Measurements from ENCODE around the gene RUNX2.

Gene RUNX2

DNA sequence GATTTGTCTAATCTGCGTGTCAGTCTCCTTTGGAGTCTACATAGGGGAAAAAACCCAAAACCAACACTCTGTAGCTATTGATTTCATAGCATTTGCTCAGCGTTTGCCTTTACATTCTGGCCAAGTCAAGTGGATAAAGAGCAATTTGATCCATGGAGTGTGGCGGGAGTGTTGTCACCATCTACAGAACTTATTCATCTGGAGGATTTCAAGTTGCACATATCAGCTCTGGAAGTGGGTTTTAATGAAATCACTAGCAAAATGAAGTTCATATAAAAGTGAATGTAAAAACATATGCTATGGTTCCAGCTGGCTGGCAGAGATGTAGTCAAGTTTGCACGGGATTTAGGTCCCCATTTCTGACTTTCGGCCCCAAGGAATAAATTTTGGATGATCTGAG lies 269.3 kb downstream of the RUNX2 start:
- no peak for DNase-seq

DNA sequence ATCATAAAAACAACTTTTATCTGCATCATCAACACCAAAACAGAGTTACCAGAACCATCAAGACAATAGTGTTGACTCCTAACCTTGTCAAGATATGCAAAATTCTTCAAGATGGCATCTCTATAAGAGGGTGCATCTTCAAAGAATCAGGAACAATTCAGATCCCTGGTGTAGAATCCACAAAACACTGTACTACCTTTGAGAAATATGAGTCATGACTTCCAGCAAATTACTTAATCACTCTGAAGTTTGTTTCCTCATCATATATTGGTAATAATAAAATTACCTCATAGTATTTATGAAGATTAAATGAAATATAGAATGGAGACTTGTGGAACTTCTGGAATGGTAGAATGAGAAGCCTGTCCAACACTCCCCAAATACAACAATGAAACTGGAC lies 270.9 kb downstream of the RUNX2 start:
- DNase-seq = no peak

DNA sequence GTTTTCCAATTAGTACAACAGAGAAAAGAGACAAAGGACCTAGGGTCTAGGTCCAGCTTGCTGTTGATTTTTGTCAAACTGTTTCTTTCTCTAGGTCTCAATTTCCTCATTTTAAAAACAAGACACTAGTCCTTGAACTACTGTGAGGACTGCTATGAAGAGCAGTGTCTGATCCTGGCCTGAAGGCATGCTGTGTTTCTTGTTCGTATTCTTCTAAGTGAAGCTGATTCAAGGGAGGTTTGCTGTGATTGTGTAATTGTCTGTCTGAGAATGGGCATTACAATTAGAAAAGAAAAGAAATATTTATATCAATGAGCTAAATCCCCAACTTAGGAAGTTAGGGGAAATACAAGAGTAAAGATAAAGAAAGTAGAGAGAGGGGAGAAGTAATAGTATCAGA lies 277.8 kb downstream of the RUNX2 start:
- DNase-seq = no peak

DNA sequence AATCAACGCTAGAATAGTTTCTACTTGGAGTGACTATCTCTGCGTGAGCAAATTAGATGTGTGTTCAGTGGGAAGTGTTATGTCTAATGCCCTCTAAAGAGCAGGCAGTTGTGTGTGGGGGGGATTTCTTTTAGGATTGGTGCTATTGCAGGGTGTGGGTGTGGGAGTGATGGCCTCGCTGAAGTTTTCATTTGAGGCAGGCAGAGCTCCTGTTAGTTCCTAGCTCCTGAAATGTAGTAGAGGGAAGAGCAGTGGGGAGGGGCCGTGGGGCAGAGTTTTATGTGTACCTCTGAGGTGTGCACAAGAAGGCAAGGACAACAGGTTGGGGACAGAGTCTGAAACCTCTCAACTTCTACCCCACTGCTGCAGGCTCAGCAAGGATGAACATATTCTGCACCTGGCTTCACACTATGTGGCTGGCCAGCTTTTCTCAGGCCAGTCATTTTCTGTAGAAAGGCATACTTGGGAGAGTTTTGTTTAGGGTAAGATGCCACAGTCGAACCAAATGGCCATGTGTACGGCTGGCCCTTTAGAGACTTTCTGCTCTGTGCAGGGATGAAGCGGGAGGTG lies 278.8 kb downstream of the RUNX2 start:
- no peak for DNase-seq

DNA sequence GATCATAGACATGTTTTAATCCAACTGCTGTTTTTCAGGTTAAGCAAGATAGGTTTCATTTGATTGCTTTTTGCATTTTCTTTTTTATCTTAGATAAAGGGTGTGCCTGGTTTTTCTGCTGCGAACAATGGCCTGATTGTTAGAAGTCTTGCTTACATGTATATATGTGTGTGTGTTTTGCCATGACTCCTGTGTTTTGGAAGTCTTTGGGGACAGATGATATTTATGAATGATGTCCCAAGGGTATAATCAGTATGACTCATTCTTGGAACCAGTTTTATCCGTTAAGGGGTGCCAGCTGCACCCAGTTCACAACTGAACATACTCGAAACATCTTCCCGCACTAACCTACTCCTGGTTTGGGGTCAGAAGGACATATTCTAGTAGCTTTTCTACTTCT lies 279.7 kb downstream of the RUNX2 start:
- DNase-seq = no peak

DNA sequence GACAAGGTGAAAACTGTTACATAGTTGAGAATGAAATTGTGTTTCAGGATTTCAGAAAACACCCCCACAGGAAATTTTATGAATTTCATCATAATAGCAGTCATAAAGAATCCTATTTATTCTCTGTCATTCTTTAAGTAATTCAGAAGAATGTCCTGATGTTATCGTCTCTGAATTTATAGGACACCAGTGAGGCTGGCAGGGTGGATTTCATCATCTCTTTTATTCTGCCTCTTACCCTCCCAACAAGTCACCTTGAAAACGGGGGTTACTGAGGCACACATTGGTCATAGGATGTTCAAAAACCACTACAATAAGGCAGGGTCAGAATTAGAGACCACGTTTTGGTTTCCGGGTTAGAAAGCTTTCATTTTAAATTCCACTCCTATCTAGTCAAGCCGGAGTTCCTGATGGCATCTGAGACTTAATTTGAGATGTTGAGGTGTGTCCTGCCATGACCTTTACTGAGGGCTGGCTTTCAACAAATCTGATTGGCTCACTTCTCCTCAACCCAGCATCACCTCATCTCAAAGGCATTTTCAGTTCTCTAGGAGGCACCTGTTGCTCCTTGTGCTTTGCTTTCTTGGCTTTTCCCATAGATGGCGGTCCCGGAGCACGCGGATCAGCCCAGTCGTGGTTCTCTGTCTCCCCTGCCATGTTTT lies 280.3 kb downstream of the RUNX2 start:
- no peak for DNase-seq

DNA sequence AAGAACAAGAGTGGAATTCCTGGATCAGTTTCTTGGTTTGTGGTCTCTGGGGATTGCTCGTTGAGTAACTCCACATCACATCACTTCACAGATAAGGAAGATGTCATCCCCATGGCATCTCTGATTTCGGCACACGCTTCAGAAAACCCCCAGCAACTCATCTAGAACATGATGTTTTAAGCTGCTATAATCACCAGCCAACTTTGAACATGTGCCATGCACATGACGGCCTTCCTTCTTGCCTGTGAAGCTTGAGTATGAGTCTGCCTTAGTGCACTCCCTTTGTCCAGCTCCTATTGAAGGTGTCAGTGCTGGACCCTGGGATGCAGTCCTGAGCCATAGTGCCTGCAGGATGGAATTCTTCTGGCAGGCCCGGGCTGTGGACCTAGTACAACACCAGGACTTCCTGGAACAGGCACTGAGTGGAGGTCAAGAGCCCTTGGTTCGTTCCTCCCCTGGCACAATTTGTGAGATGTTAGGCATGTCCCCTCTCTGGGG lies 281.1 kb downstream of the RUNX2 start:
- DNase-seq = no peak

DNA sequence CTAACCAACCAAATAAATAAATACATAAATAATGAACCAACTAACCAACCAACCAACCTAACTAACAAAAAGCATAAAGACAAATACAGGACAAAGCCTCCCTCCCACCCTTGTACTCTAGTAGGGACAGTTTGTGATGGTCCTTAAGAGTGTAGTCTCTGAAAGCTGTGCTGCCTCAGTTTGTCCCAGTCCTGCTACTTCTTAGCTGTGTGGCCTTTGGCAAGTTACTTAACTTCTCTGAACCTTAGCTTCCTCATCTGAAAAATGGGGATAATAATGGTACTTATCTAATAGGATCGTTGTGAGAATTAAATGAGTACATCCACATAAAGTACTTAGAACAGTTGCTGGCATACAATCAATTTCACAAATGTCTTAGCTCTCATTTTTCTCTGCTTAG lies 282.2 kb downstream of the RUNX2 start:
- DNase-seq = no peak

DNA sequence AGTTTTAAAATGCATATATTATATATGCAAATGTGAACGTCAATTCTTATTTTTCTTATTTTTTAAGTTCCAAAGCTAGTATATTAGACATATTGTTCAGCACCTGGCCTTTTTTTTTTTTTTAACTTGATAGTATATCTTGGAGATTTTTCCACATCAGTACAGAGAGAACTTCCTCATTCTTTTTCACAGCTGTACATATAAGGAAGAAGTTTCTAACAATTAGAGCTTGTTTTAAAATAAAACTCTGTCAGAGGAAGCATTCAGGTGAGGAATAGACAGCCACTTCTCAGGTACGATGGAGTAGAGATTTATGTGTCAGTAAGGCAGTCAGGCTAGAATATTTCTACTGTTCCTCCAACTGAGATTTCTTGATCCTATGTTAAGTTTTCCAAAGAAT lies 282.7 kb downstream of the RUNX2 start:
- no peak for DNase-seq

DNA sequence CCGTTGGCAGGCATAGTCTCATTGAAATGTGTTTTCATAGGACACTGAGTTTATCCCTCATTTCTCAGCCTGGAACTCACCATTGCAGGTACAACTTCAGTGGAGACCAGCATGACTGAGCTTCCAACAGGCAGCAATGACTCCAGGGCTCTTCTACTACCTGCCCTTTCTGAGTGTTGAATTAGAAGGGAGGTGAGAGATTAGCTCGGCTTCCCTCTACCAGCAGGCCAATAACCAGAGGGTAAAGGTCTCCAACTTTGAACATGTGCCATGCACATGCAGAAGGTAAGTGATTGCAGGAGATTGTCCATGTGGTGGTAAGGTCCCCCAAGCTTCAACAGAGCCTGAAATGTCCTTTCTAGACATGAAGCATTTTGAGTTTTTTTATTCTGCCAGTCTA lies 283.4 kb downstream of the RUNX2 start:
- no peak for DNase-seq

DNA sequence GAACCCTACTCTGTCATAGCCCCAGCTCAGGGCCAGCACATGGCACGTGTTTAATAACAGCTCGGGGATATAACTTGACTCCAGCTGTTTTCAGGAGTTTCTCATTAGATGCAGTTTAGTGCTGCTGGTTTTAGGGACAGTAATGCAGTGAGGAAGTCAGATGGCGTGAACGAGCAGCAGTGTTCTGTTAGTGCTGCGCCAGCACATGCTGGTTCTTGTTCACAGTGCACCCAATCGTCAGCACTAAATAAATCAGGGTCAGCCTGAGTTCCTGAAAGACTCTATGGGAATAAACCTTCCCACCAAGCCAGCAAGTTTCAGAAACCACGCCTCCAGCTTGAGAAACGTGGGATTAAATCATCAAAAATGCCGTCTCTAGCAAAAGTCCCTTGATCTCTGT lies 285.5 kb downstream of the RUNX2 start:
- DNase-seq = no peak

DNA sequence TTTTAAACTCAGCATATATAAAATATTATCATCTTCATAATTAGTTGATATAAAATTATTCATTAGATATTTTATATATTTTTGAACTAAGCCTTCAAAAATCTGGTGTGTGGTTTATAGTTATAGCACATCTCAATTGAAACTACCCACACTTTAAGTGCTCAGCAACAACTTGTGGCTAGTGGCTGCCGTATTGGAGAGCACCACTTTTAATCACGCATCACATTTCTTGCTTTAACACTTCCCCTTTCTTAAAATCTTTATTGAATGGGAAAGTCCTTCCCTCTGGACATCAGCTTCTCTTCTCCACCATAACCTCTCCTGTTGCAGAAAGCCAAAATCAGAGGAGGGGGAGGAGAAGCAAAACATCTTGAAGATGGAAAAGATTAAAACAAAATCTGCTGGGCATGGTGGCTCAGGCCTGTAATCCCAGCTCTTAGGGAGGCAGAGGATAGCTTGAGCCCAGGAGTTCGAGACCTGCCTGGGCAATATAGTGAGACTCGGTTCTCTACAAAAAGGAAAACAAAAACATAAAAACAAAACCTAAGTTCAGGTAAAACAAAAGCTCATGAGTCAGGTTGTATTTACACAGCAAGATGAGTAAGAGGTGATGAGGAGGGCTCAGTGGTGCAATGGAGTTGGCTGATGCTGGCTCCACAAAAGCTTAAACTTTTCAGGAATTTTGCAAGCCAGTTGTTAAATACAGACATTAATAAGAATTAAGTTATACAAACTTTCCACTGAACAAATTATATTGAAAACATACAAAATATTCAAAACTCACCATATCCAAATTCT lies 286.6 kb downstream of the RUNX2 start:
- DNase-seq = no peak

DNA sequence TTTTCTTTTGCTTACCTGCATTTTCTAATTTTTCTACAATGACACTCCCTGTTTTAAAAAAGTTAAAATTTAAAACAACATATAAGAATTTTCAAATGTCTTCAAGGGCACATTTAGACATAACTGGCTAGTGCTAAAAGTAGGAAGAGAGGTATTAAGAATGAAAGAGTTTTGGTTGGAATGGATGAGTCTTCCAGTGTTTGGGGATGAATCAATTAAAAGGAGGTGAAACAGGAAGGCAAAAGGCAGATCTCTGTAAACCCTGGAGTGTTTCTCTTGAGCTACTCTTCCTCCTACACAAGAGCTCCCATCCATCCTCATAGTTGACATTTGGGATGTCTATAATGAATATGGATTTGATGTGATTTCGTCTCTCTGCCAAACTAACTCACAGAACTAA lies 288.1 kb downstream of the RUNX2 start:
- no peak for DNase-seq

DNA sequence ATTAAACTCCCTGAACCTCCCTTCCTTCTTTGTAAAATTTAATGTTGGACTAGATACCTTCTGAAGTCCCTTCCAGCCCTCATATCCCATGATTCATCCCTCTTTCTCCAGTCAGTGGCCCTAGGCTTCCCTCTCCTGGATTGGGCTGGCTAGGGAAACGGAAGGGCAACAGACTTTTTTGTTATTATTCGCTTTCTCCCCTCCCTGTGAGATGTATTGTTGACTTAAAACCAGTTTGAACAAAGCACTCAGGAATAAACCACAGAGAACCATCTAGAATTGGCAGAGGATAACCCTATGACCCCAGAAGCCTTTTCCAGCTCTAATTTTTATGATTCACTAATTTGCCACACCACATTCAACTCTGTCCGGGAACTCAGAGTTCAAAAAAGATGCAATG lies 289.3 kb downstream of the RUNX2 start:
- DNase-seq = no peak

DNA sequence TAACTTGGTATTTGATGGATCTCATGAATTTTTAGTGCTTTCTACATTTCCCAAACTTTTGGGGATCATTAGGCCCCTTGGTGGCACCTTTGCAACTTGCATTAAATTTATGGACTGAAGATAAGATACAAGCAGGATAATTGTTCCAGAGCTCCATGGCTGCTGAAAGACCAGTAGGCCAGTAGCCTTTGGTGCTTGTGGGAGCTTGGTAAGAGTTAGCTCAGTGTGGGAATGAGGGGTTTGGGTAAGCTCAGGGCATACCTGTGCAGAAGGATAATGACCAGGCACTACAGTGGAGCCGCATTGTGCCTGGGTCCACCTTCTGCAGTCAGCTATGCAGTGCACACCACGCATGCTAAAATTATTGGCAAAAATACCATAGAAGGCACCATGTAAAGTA lies 290.1 kb downstream of the RUNX2 start:
- no peak for DNase-seq

DNA sequence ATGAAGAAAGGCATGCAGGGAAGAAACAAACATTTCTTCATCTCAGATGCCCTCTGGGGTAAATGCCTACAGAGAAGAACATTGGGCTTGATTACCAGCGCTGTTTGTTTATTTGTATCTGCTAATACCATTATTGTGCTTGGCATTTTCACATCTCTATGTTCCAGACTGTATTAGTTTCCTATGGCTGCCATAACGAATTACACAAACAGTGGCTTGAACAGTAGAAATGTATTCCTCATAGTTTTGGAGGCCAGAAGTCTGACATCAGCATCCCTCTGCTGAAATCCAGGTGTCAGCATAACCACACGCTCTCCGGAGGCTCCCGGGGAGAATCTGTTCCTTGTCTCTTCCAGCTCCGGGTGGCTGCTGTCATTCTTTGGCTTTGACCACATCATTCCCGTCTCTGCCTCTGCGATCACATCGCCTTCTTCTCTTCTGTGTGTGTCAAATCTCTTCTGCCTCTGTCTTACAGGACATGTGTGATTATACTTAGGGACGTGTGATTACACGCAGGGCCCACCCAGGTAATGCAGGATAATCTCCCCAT lies 291.2 kb downstream of the RUNX2 start:
- DNase-seq = no peak

DNA sequence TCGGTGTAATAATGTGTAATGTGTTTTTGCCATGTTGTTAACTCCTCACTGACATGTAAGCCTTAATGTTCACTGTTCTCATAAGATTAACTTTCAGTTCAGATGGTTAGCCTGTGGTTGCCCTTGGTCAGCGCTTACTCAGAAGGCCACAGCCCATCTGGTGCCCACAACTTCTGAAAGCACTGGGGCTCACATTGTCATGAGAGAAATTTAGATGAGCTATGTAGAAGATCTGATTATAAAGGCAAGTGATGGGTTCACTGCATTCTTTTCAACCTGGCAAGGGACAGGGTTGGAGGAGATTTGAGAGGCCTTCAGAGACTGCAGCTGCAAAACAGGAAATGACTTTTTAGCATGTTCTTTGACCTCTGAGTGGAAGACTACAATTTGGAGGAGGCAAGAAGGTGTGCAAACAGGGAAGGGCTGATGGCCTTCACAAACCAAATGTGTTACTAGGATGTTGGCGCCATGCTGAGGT lies 291.9 kb downstream of the RUNX2 start:
- no peak for DNase-seq

DNA sequence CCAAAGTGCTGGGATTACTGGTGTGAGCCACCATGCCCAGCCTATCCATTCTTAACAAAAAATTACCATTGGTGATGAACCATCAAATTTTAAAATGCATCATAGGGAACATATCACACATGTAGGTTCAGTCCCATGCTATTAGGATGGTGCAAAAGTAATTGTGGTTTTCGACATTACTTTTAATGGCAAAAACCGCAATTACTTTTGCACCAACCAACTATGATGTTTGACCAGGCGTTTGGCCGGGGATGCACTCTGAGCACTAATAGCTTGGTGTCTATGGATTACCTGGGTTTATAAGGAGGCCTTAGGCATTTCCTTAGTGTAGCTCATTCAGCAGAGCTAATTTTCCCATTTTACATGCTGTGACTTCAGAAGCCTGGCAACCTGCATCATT lies 296.1 kb downstream of the RUNX2 start:
- DNase-seq = no peak

DNA sequence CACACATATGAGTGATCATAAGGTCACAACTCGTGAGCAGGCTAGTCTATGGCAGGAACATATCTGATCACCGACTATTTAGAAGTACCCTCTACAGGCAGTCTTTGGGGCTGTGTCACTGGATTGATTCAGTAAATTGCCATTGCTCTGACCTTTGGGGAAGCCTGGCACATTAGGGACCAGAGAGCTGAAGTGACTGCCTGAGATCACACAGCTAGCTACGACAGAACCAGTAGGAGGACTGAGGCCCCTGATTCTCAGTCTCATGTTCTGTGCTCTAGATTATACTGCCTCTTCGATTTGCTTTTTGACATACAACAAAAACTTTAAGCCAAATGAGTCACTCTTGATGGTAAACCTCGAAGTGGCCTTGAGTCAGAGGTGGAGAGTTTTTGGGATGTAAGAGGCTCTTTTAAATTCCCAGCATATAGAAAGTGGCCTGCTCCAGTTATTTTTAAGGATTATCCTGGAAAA lies 297.1 kb downstream of the RUNX2 start:
- DNase-seq = no peak

DNA sequence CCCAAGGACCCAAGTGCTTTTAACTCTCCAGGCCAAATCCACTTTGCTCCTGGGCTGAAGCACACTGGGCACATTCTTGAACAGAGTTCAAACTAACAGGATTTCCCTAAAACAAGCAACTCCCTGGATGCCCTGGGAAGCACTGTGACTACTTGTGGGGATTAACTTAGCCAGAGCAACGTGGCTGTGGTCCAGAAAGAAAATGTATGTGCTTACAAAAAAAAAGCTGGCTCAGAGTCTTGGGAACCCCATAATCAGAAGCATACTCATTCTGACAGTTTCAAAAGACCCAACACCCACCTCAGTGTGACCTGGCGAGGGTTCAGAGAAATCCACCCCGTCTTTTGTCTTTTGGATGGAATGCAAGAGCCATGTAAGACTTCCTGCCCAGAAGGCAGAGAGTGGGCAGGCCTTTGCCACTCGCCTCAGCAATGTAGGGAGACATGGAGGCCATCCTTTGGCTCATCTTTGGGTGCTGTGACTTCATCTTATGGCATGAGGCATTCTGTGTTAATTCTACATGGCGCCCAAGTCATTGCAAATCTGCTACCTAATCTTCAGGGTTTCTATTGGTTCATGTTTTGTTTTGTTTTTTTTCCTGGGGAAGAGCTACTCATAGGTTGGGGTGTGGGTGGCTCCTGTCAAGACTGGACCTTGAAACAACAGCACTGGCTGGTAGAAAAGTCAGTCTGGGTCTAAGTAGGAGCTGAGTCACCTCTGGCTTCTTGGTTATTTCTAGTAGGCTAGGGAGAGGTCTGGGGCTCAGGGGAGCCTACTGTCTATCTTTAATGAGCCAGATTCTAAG lies 298.2 kb downstream of the RUNX2 start:
- DNase-seq = no peak

DNA sequence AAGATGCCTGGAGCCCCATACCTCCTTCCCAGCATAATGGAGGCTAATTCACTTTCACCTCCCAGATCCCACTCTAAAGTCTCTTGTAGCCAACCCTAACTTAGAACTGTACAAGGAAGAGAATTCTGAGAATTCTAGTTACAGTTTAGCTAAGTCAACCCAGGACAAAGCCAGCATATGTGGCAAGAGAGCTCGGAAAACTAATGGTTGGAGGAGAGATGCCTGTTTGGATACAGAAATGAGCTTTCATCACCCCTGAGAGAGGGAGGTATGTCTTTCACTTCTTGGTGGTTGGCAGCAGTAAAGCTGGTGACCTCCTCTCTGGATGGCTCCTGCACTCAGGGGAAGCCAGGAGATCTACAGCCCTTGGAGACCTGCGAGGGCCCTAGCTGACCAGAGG lies 302.2 kb downstream of the RUNX2 start:
- DNase-seq = no peak

DNA sequence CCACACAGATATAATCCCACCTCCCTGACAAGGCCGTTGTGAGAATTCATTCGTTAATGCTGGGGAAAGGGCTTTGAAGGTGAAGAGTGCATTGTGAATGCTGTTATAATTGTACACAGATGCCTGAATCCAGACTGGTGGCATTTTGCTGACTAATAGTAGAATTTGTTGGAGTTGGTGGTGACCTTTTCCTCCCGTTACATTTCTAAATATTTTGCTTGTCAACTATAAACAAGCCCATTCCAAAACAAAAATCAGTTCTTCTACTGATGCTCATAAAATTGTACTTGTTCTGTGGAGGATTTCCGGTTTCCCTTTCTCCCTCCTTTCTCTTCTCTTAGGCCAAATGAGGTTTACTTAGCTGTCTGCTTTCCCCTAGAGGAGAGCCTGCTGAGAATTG lies 302.7 kb downstream of the RUNX2 start:
- DNase-seq = no peak

DNA sequence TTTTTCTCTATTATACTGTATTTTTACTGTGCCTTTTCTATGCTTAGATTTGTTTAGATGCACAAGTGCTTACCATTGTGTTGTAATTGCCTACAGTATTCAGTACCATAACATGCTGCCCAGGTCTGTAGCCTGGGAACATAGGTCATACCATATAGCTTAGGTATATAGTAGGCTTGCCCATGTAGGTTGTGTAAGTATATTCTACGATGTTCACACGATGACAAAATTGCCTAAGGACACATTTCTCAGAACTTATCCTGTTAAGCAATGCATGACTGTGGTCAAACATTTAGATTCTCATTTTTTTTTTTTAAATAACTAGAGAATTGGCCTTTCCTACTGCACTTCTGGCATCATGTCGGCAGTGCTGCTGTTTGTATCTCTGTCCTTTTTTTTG lies 303.3 kb downstream of the RUNX2 start:
- DNase-seq = no peak

Measured in midbrain (tissue), 1 donor.